Neural cell (in vitro differentiated cells): Measurements from ENCODE around the gene PKN1. TPM values are rescaled to one million over a fixed set of nuclear protein-coding genes. Genes with fewer than 3 reads are reported as not detected.

Experiments
- H2AFZ ChIP-seq: fragments of 200-600, 300-800 bp; sonication (generic), shearing (Covaris generic); 2 replicates; pipeline ENCODE4 v1.6.0; 2014; ENCODE audit warnings: low read depth, mild to moderate bottlenecking, antibody characterized with exemption, low read length, moderate library complexity
- H3F3A ChIP-seq: fragments of 200-600 bp; shearing (Covaris generic); 2 replicates; pipeline ENCODE4 v1.6.1; 2016; ENCODE audit warnings: mild to moderate bottlenecking, moderate library complexity, mixed read lengths, antibody characterized with exemption, low read length; ENCODE audit not compliant: insufficient read depth, poor library complexity, severe bottlenecking
- H3K27ac ChIP-seq: fragments of 200-600, 300-800 bp; sonication (generic), shearing (Covaris generic); 2 replicates; pipeline ENCODE4 v1.5.1; 2014; ENCODE audit warnings: mild to moderate bottlenecking, low read length, moderate library complexity
- H3K27me3 ChIP-seq: fragments of 300-800, 200-600 bp; sonication (generic), shearing (Covaris generic); 2 replicates; pipeline ENCODE4 v1.6.0; 2014; ENCODE audit warnings: mild to moderate bottlenecking, low read depth, low read length, moderate library complexity; ENCODE audit not compliant: insufficient read depth
- H3K36me3 ChIP-seq: fragments of 300-800, 200-600 bp; sonication (generic), shearing (Covaris generic); 2 replicates; pipeline ENCODE4 v1.5.1; 2014; ENCODE audit warnings: mild to moderate bottlenecking, antibody characterized with exemption, low read length, moderate library complexity; ENCODE audit not compliant: insufficient read depth
- H3K4me2 ChIP-seq: fragments of 300-800, 200-600 bp; sonication (generic), shearing (Covaris generic); 2 replicates; pipeline ENCODE4 v1.6.0; 2014; ENCODE audit warnings: mild to moderate bottlenecking, low read length
- H3K4me3 ChIP-seq: fragments of 300-800, 200-600 bp; sonication (generic), shearing (Covaris generic); 2 replicates; pipeline ENCODE4 v1.5.1; 2014; ENCODE audit warnings: mild to moderate bottlenecking, low read length, moderate library complexity
- H3K79me2 ChIP-seq: fragments of 200-600 bp; shearing (Covaris generic); replicated peaks from 2 replicates; pipeline ENCODE4 v1.6.0; 2014; ENCODE audit warnings: mild to moderate bottlenecking, low read length, moderate library complexity; ENCODE audit not compliant: insufficient read depth
- H3K9ac ChIP-seq: fragments of 300-800, 200-600 bp; sonication (generic), shearing (Covaris generic); 2 replicates; pipeline ENCODE4 v1.6.1; 2016; ENCODE audit warnings: mild to moderate bottlenecking, low read length, mixed read lengths
- H3K9me2 ChIP-seq: fragments of 200-600 bp; shearing (Covaris generic); 2 replicates; pipeline ENCODE4 v1.6.1; 2016; ENCODE audit warnings: mild to moderate bottlenecking, low read length, mixed read lengths; ENCODE audit not compliant: insufficient read depth
- H3K9me3 ChIP-seq: fragments of 200-600, 300-800 bp; sonication (generic), shearing (Covaris generic); 2 replicates; pipeline ENCODE4 v1.6.1; 2016; ENCODE audit warnings: mild to moderate bottlenecking, mixed run types, low read length, moderate library complexity, mixed read lengths
- H4K20me1 ChIP-seq: fragments of 200-600 bp; shearing (Covaris generic); 2 replicates; pipeline ENCODE4 v1.6.1; 2016; ENCODE audit warnings: mild to moderate bottlenecking, mixed run types; ENCODE audit not compliant: insufficient read depth
- CTCF ChIP-seq: fragments of 450-650 bp; IDR thresholded peaks from 2 replicates; pipeline ENCODE4 v1.5.1; 2014; ENCODE audit warnings: antibody characterized with exemption, mild to moderate bottlenecking, moderate library complexity; ENCODE audit not compliant: poor library complexity, severe bottlenecking
- EP300 ChIP-seq: fragments of 450-650 bp; conservative IDR thresholded peaks from 2 replicates; pipeline ENCODE4 v1.6.1; 2014; ENCODE audit warnings: antibody characterized with exemption, mild to moderate bottlenecking, moderate library complexity; ENCODE audit not compliant: poor library complexity, severe bottlenecking
- EZH2 ChIP-seq: fragments of 200-600, 300-800 bp; shearing (Covaris generic), sonication (generic); IDR thresholded peaks from 2 replicates; pipeline ENCODE4 v1.6.1; 2014; ENCODE audit warnings: antibody characterized with exemption, low read length, borderline replicate concordance, mild to moderate bottlenecking; ENCODE audit not compliant: insufficient read depth, poor library complexity, severe bottlenecking
- MXI1 ChIP-seq: fragments of 450-650 bp; conservative IDR thresholded peaks from 2 replicates; pipeline ENCODE4 v1.6.1; 2014; ENCODE audit warnings: antibody characterized with exemption, mild to moderate bottlenecking; ENCODE audit not compliant: poor library complexity, severe bottlenecking
- POLR2AphosphoS5 ChIP-seq: IDR thresholded peaks from 2 replicates; pipeline ENCODE4 v1.6.1; 2012
- RAD21 ChIP-seq: fragments of 450-650 bp; conservative IDR thresholded peaks from 2 replicates; pipeline ENCODE4 v1.6.1; 2014; ENCODE audit warnings: antibody characterized with exemption, mild to moderate bottlenecking, moderate library complexity
- REST ChIP-seq: IDR thresholded peaks from 2 replicates; pipeline ENCODE4 v1.6.1; 2012; ENCODE audit warnings: borderline replicate concordance
- SMC3 ChIP-seq: fragments of 450-650 bp; conservative IDR thresholded peaks from 2 replicates; pipeline ENCODE4 v1.6.1; 2014; ENCODE audit warnings: antibody characterized with exemption, mild to moderate bottlenecking, moderate library complexity; ENCODE audit not compliant: poor library complexity
- TAF1 ChIP-seq: IDR thresholded peaks from 2 replicates; pipeline ENCODE4 v1.6.1; 2012; ENCODE audit warnings: low read depth
- polyA plus RNA-seq: library from polyadenylated mRNA; depleted of rRNA; stranded (reverse); fragments of >200 nt; gene quantifications from 2 replicates; pipeline ENCODE4 v1.2.3, GENCODE V29; 2014

Gene PKN1
- polyA plus RNA-seq, 1 donor from 2014 or later: 64.4 TPM

GRCh38 chr19:14412996-14413692, 20.0 kb upstream of the PKN1 start:
- Histone ChIP-seq H3K36me3 (no peaks in the 10 kb centered on the region), H3K9ac (no peak overlapping the region), H3K9me3 (no peaks in the 10 kb centered on the region), H3K27me3 (no peaks in the 10 kb centered on the region), H3K79me2 (peaks cover 43% of the 10 kb centered on the region), H3K27ac (no peak overlapping the region), H3F3A (no peaks in the 10 kb centered on the region), H2AFZ (no peak overlapping the region), H3K4me3 (no peak overlapping the region), H3K4me2 (no peak overlapping the region), H3K9me2 (no peaks in the 10 kb centered on the region), H4K20me1 (no peaks in the 10 kb centered on the region)
- TF ChIP-seq EP300 (no peak), SMC3 (no peak), POLR2AphosphoS5 (no peak), EZH2 (no peak), TAF1 (no peak), MXI1 (no peak), RAD21 (no peak), REST (no peak), CTCF (no peak)

- no peak overlapping the region for H3K4me2 ChIP-seq
- TF ChIP-seq POLR2AphosphoS5 (no peak), MXI1 (no peak), SMC3 (no peak), TAF1 (no peak), RAD21 (no peak), EP300 (no peak), CTCF (no peak), EZH2 (no peak), REST (no peak)
- H3K9ac ChIP-seq: no peak overlapping the region
- H3K9me3 ChIP-seq: no peaks in the 10 kb centered on the region
- H3K36me3 ChIP-seq: no peaks in the 10 kb centered on the region
- peaks cover 44% of the 10 kb centered on the region for H3K79me2 ChIP-seq
- H3K4me3 ChIP-seq: no peak overlapping the region
- no peaks in the 10 kb centered on the region for H3K9me2 ChIP-seq
- H4K20me1 ChIP-seq: no peaks in the 10 kb centered on the region
- no peaks in the 10 kb centered on the region for H3F3A ChIP-seq
- H3K27me3 ChIP-seq: no peaks in the 10 kb centered on the region
- no peak overlapping the region for H3K27ac ChIP-seq
- no peak overlapping the region for H2AFZ ChIP-seq
These were observed 19.4 kb upstream of the PKN1 start for GRCh38 chr19:14413693-14414181.
